ENCODE results near the gene EPHB1.

EPHB1 gene

GRCh38 chr3:134938029-134938525 lies 143.0 kb downstream of the EPHB1 start:
- DNase-seq (ENCODE audit: low read depth in 1 of 2, low spot score in 1 of 2), result no peak
- H3K27ac ChIP-seq (replicated peaks), result no peak overlapping the region
- no peak for TF ChIP-seq SPI1 (IDR thresholded peaks at IDR 0.05; ENCODE audit: borderline replicate concordance, low read depth)
- TF ChIP-seq CTCF (IDR thresholded peaks at IDR 0.05; ENCODE audit: insufficient read depth, low read length), result no peak
- no peak for TF ChIP-seq POLR2AphosphoS5 (IDR thresholded peaks at IDR 0.05; ENCODE audit: low read depth)
- no peak for TF ChIP-seq GABPA (IDR thresholded peaks at IDR 0.05; ENCODE audit: low read depth)
- TF ChIP-seq REST (IDR thresholded peaks at IDR 0.05; ENCODE audit: insufficient replicate concordance, low read depth), result no peak
- no peak overlapping the region for H3K4me3 ChIP-seq (replicated peaks; ENCODE audit: insufficient read depth, low read length)
- no peaks in the 10 kb centered on the region for H3K27me3 ChIP-seq (ENCODE audit: insufficient read depth, poor library complexity, severe bottlenecking)

GRCh38 chr3:134939978-134940377 lies 144.9 kb downstream of the EPHB1 start:
- H3K27ac ChIP-seq (replicated peaks), result no peak overlapping the region
- TF ChIP-seq SPI1 (IDR thresholded peaks at IDR 0.05; ENCODE audit: borderline replicate concordance, low read depth) (no peak), GABPA (IDR thresholded peaks at IDR 0.05; ENCODE audit: low read depth) (no peak), CTCF (IDR thresholded peaks at IDR 0.05; ENCODE audit: insufficient read depth, low read length) (no peak), REST (IDR thresholded peaks at IDR 0.05; ENCODE audit: insufficient replicate concordance, low read depth) (no peak)
- no peak for DNase-seq (ENCODE audit: low read depth in 1 of 2, low spot score in 1 of 2)
- H3K27me3 ChIP-seq (ENCODE audit: insufficient read depth, poor library complexity, severe bottlenecking), result no peaks in the 10 kb centered on the region
- no peak overlapping the region for H3K4me3 ChIP-seq (replicated peaks; ENCODE audit: insufficient read depth, low read length)

GRCh38 chr3:134941820-134942219 lies 146.8 kb downstream of the EPHB1 start:
- TF ChIP-seq REST (IDR thresholded peaks at IDR 0.05; ENCODE audit: insufficient replicate concordance, low read depth) (no peak), SPI1 (IDR thresholded peaks at IDR 0.05; ENCODE audit: borderline replicate concordance, low read depth) (no peak), GABPA (IDR thresholded peaks at IDR 0.05; ENCODE audit: low read depth) (no peak), CTCF (IDR thresholded peaks at IDR 0.05; ENCODE audit: insufficient read depth, low read length) (no peak), POLR2AphosphoS5 (IDR thresholded peaks at IDR 0.05; ENCODE audit: low read depth) (no peak)
- H3K27me3 ChIP-seq (ENCODE audit: insufficient read depth, poor library complexity, severe bottlenecking), result no peaks in the 10 kb centered on the region

More at GRCh38 chr3:134941820-134942219, 146.8 kb downstream of the EPHB1 start:
- Histone ChIP-seq H3K4me3 (replicated peaks; ENCODE audit: insufficient read depth, low read length) (no peak overlapping the region), H3K27ac (replicated peaks) (no peak overlapping the region)
- no peak for DNase-seq (ENCODE audit: low read depth in 1 of 2, low spot score in 1 of 2)
